ENCODE results near the gene FCSK. TPM values are rescaled to one million over a fixed set of nuclear protein-coding genes. Genes with fewer than 3 reads are reported as not detected.

Gene FCSK
- total RNA-seq, 1 donor from 2014 or later: 26.0 TPM

GRCh38 chr16:70482624-70483023 lies 28.2 kb downstream of the FCSK start:
- H3K27me3 ChIP-seq: no peaks in the 10 kb centered on the region
- H3K36me3 ChIP-seq: peaks cover 72% of the 10 kb centered on the region
- H3K4me3 ChIP-seq: no peak overlapping the region
- no peak overlapping the region for H3K27ac ChIP-seq
- intact Hi-C loops (cut with DNase I): no loop called here
- H3K9me3 ChIP-seq: no peaks in the 10 kb centered on the region
- TF ChIP-seq CTCF (IDR thresholded peaks at IDR 0.05): no peak
- ATAC-seq (no peak), DNase-seq (no peak)
- no peaks in the 10 kb centered on the region for H3K4me1 ChIP-seq

- ATAC-seq (no peak), DNase-seq (no peak)
- H3K36me3 ChIP-seq: peaks cover 79% of the 10 kb centered on the region
- no peak for TF ChIP-seq CTCF (IDR thresholded peaks at IDR 0.05)
- intact Hi-C loops (cut with DNase I): no loop called here
- H3K27ac ChIP-seq: no peak overlapping the region
- no peaks in the 10 kb centered on the region for H3K9me3 ChIP-seq
- H3K4me3 ChIP-seq: no peak overlapping the region
- no peaks in the 10 kb centered on the region for H3K27me3 ChIP-seq
- H3K4me1 ChIP-seq: no peaks in the 10 kb centered on the region
These were observed 29.0 kb downstream of the FCSK start for GRCh38 chr16:70483426-70483825.

- TF ChIP-seq CTCF (IDR thresholded peaks at IDR 0.05): no peak
- H3K36me3 ChIP-seq: peaks cover 76% of the 10 kb centered on the region
- no peak for DNase-seq
- H3K27me3 ChIP-seq: no peaks in the 10 kb centered on the region
- ATAC-seq: no peak
- no peaks in the 10 kb centered on the region for H3K4me1 ChIP-seq
- H3K9me3 ChIP-seq: no peaks in the 10 kb centered on the region
- no peak overlapping the region for H3K4me3 ChIP-seq
- H3K27ac ChIP-seq: no peak overlapping the region
- intact Hi-C loops (cut with DNase I): no loop called here
These were observed 30.5 kb downstream of the FCSK start for GRCh38 chr16:70484867-70485266.

GRCh38 chr16:70490261-70490660 lies 35.9 kb downstream of the FCSK start:
- intact Hi-C loops (cut with DNase I): no loop called here
- ATAC-seq (peak; percentile 80), DNase-seq (no peak)
- no peak for TF ChIP-seq CTCF (IDR thresholded peaks at IDR 0.05)
- Histone ChIP-seq H3K27me3 (no peaks in the 10 kb centered on the region), H3K9me3 (no peaks in the 10 kb centered on the region), H3K4me3 (no peak overlapping the region), H3K36me3 (peaks cover 67% of the 10 kb centered on the region), H3K27ac (no peak overlapping the region), H3K4me1 (no peaks in the 10 kb centered on the region)

GRCh38 chr16:70493802-70494201 lies 39.4 kb downstream of the FCSK start:
- Histone ChIP-seq H3K27me3 (no peaks in the 10 kb centered on the region), H3K9me3 (no peaks in the 10 kb centered on the region), H3K4me1 (no peaks in the 10 kb centered on the region), H3K27ac (no peak overlapping the region), H3K4me3 (no peak overlapping the region), H3K36me3 (peaks cover 76% of the 10 kb centered on the region)
- no peak for TF ChIP-seq CTCF (IDR thresholded peaks at IDR 0.05)
- no peak for DNase-seq
- intact Hi-C loops (cut with DNase I): no loop called here
- no peak for ATAC-seq

GRCh38 chr16:70494202-70494770 lies 39.9 kb downstream of the FCSK start:
- ATAC-seq: no peak

More at GRCh38 chr16:70494202-70494770, 39.9 kb downstream of the FCSK start:
- no peak for DNase-seq
- H3K9me3 ChIP-seq: no peaks in the 10 kb centered on the region
- no peak overlapping the region for H3K27ac ChIP-seq
- H3K27me3 ChIP-seq: no peaks in the 10 kb centered on the region
- no peaks in the 10 kb centered on the region for H3K4me1 ChIP-seq
- intact Hi-C loops (cut with DNase I): no loop called here
- H3K36me3 ChIP-seq: peaks cover 81% of the 10 kb centered on the region
- no peak for TF ChIP-seq CTCF (IDR thresholded peaks at IDR 0.05)
- no peak overlapping the region for H3K4me3 ChIP-seq

Data from upper lobe of right lung (tissue), 1 donor.